HG03159 (cell line): ENCODE measurements around the gene TAS1R2.

Experiments
- ATAC-seq: cut with Tn5 transposase; IDR thresholded peaks from one replicate; pipeline ENCODE4 v1.9.1; 2021; ENCODE audit warnings: mild to moderate bottlenecking, moderate library complexity; ENCODE audit not compliant: unreplicated experiment

The TAS1R2 gene

GRCh38 chr1:18828224-18828623 is 31.2 kb downstream of the TAS1R2 start:
- no peak for ATAC-seq

DNA sequence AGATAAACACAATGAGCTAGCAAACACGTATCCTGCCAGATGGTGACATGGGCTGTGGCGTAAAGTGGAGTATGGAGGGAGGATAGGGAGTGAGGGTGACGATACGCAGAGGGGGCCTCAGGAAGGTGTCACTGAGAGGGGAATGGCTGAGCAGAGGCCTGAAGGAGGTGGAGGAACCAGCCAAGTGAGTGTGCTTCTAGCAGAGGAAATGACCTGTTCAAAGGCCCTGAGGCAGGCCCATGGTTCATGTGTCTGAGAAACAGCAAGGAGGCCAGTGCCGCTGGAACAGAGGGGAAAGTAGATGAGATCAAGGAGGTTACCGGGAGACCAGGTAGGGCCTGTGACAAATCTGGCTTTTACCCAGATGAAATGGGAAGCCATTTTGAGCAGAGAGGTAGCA is 36.0 kb downstream of the TAS1R2 start:
- no peak for ATAC-seq

- ATAC-seq: no peak
These were observed 38.4 kb downstream of the TAS1R2 start for GRCh38 chr1:18820791-18821641.

- ATAC-seq: no peak
These were observed 39.3 kb downstream of the TAS1R2 start for GRCh38 chr1:18819986-18820790.

- ATAC-seq: no peak
These were observed 40.3 kb downstream of the TAS1R2 start for GRCh38 chr1:18819203-18819602.

DNA sequence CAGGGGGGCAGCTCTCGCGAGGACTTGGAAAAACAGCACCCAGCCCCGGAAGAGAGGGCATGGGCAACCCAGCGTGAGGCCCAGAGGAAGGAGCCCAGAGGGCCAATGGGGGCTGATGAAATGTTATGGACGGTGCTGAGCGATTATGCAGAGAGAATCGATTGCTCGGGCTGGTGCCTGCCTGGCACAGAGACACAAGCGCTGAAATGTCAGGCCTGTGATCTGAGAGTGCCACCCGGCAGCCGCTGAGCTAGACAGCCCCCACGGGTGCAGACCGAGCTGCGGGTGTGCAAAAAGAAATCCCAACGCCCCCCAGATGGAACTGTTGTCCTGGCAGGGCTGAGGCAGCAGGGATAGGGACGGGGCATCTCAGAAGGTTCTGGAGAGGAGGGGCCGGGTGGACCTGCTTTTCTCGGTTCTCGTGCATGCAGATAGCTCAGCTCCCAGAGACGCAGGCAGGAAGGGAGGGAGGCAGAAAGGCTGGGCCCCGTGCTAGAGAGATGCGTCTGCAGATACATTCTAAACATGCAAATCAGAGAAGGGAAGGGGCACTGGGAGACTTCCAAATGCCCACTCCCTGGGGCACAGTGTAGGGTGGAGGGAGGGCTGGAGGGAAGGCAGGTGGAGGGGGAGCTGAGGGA is 41.5 kb downstream of the TAS1R2 start:
- ATAC-seq: no peak

DNA sequence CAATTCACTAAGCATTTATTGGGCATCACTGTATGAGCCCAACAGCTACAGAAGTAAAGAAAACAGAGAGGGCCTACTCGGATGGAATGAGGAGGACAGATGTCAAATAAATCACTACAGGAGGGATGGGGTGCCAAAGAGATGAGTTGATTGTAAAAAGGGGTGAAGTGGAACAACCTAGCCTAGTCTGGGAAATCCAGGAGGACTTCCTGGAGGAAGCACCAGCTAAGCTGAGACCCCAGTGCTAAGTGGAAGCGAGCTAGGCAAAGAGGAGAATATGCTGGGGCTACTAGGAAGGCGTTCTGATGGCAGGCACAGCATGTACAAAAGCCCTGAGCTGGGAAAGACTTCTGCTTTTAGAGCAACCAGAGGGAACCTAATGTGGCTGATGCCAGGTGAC is 42.1 kb downstream of the TAS1R2 start:
- ATAC-seq: no peak

GRCh38 chr1:18816808-18817207 is 42.7 kb downstream of the TAS1R2 start:
- no peak for ATAC-seq

- no peak for ATAC-seq
These were observed 44.5 kb downstream of the TAS1R2 start for GRCh38 chr1:18814874-18815531.

DNA sequence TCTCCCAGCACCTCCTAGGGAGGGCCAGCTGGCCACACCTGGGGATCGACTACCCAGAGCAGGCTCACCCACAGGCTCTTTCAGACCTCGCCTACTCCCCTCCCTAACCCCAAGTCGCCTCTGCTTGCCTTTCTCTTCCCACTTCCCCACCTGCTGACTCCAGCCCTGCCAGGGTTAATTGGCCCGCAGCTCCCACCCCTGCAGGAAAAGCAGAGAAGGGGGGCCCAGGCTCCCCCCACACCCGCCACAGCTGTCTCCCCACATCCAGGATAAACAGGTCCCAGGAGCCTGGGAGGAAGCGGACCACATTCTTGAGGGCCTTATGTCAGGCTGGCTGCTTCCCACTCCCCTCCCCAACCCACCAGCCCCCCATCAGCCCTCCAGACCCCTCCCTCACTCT is 45.0 kb downstream of the TAS1R2 start:
- ATAC-seq: no peak

GRCh38 chr1:18812453-18812939 is 47.0 kb downstream of the TAS1R2 start:
- no peak for ATAC-seq

GRCh38 chr1:18811733-18812452 is 47.6 kb downstream of the TAS1R2 start:
- ATAC-seq: no peak

DNA sequence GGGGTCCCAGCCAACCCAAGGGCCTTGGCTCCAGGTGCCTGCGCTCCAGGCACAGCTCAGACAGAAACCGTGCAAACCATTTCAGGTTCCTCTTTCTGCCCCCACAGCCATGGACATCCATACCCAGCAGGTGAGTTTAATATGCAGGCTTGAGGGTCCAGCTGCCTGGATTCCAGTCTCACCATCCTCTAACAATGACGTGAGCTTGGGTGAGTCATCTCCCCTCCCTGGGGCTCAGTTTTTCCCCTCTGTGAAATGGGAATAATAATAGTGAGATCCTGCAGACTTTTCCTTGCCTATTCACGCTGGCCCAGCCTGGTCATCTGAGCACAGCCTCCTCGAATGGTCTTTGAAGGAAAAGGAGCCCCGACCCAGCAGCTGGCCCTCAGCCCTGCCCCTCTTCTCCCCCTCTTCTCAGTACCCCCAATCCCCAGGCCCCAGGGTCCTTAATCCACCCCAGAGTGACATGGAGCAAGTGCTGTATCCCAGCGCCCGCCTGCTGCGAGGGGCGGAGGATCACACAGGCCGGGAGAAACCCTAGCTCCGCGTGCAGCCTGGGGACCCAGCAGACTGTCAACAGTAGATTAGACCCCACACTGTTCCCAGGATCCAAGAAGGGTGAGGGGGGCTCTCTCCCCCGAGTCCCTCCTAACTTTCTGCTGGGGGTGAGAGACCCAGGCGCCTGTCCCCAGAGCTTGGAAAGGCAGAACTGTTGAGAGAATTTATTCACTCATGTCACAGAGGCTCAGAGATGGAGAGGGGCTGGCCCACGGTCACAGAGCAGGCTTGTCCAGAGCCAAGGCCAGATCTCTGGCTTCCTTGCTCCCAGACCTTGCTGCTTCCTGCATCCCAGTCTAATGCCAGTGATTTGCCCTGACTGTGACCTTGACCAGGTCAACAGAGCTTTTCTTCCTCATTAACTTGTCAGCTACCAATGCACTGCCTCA is 49.2 kb downstream of the TAS1R2 start:
- ATAC-seq: no peak

GRCh38 chr1:18808550-18808949 is 50.9 kb downstream of the TAS1R2 start:
- ATAC-seq: no peak

- no peak for ATAC-seq
These were observed 52.0 kb downstream of the TAS1R2 start for GRCh38 chr1:18807334-18808063.

DNA sequence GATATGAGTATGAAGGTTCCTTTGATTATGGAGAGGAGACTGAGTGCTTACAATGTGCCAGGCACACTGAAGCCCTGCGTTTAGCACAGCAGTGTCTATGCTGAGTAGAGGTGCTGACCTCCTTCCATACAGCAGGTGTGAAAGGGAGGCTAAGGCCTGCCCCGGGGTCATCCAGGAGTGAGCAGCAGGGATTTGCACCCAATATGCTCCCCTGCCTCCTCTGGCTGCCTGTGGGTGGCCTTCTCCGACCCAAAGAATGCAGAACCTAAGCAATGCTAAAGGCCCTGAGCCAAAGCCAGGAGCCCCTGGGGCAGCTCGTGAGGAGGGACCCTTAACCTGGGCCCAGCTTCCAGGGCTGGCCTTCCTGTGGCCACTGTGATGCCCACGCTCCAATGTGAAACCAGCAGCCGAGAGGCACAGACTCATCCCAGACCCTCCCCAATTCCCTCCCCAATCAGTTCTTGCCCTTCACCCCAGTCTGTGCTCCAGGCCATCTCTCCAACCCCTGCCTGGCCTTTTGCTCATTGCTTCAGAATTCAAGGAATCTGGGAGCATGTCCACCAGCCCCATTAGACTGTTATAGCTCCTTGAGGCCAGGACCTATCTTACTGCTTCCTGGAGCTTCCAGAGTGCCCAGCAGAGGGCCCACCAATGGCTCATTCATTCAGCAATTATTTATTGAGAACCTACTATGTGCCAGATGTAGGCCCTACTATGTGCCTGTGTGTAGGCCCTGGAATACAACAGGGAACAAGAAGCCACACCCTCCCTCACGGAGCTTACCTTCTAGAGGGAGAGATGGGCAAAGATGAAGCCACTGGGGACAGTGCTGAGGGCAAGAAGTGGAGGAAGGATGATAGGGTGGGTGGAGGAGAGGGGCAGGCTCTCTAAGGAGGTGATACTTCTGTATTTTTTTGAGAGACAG is 53.3 kb downstream of the TAS1R2 start:
- ATAC-seq: no peak

GRCh38 chr1:18805150-18805879 is 54.1 kb downstream of the TAS1R2 start:
- no peak for ATAC-seq
